Endothelial cell of umbilical vein (primary cell): ENCODE results near the gene POLR2E.

Experiments used
- CTCF ChIP-seq, 2 donors: IDR thresholded peaks; 1 replicate in 1 of 2; 2 replicates in 1 of 2; pipeline ENCODE4 v1.5.1; 2011; ENCODE audit warnings: low read length in 2 of 2, mild to moderate bottlenecking in 2 of 2, moderate library complexity in 2 of 2, control low read depth in 1 of 2, inconsistent platforms in 1 of 2, low read depth in 1 of 2; ENCODE audit not compliant: insufficient read depth in 1 of 2; ENCODE audit errors: extremely low read depth in 1 of 2
- EZH2 ChIP-seq: IDR thresholded peaks from 2 replicates; pipeline ENCODE4 v1.6.1; 2012; ENCODE audit warnings: borderline replicate concordance, low read depth, mild to moderate bottlenecking, moderate library complexity, low read length, inconsistent platforms; ENCODE audit not compliant: severe bottlenecking
- POLR2A ChIP-seq: IDR thresholded peaks from 2 replicates; pipeline ENCODE4 v1.6.1; 2012; ENCODE audit warnings: low read depth, mild to moderate bottlenecking, control low read depth, low read length
- POLR2AphosphoS5 ChIP-seq: IDR thresholded peaks from 2 replicates; pipeline ENCODE4 v1.6.1; 2012; ENCODE audit warnings: low read depth, mild to moderate bottlenecking, control low read depth, low read length, moderate library complexity; ENCODE audit not compliant: insufficient read depth

DNA sequence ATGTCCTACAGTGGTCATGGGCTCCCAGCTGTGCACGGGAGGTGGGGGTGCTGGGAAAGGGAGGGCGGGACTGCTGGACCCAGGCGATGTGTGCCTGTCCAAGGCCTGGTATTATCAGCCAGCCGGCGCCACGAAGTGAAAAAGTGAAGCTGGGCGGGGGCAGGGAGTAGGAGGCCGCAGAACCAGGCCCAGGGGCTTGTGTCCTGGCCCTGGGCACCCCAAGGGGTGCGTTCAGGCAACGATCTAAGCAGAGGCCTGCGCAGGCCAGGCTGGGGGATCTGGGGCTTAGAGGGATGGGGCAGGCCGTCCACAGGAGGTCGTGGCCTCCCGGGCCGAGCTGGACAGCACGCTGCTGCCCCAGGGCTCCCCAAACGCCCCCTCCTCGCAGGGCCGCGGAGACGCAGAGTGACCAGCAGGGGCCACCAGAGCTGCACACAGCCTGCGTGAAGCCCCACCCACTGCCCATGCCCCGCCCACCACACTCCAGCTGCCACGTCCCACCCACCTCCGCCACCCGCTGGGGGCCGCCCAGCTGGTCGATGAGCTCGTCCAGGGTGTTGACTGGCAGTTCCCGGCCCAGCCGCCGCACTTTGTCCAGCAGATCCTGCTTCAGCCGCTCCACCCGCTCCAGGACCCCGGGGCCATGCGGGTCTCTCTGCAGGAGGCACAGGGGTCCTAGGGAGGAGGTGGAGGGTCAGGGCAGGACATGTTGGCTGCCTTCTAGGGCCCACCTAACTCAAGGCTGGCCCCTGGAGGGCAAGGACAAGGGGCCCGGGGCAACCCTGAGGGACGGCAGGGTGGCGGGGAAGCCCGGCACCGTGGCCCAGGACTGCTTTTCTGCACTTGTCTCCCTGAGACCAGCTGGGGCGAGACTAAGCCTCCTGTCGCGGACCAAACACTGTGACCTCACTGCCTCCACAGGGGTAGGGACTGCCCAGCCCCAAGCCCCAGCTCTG, 18.1 kb upstream of the POLR2E start:
- TF ChIP-seq CTCF (IDR thresholded peaks at IDR 0.05; ENCODE audit: extremely low read depth in 1 of 2, insufficient read depth in 1 of 2, low read depth in 1 of 2, low read length in 2 of 2) = peak; percentile 79 to 94
- TF ChIP-seq POLR2A = peak; percentile 56
- no peak for TF ChIP-seq EZH2
- peak; percentile 78 for TF ChIP-seq POLR2AphosphoS5
